ENCODE results near the gene ZNF764.

DNA sequence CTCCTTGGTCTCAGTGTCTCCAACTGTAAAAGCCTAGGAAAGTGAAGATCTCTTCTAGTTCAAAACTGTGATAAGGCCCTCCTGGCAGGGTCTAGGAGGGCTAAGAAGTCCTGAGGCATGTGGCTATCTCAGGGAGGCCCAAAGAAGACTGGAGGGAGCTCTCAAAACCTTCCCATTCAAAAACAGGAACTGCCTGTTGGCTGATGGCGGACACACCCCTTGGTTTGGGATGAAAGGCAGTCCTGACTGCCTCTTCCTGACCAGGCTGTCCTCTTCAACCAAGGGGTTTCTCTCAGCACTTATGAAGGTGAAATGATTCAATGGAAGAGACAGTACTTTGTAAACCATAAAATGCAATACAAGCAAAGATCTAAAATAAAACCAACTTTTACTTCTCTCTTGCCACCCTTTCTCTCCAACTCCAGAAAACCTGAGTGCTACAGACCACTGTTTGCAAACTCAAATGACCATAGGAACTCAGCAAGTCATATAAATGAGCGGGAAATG lies 4.7 kb downstream of the ZNF764 start:
- TF ChIP-seq EP300 (IDR thresholded peaks at IDR 0.05; ENCODE audit: low read depth) (no peak), POLR2A (IDR thresholded peaks at IDR 0.05) (no peak), POLR2AphosphoS5 (IDR thresholded peaks at IDR 0.05) (no peak)
- TF ChIP-seq, protein P1, sequence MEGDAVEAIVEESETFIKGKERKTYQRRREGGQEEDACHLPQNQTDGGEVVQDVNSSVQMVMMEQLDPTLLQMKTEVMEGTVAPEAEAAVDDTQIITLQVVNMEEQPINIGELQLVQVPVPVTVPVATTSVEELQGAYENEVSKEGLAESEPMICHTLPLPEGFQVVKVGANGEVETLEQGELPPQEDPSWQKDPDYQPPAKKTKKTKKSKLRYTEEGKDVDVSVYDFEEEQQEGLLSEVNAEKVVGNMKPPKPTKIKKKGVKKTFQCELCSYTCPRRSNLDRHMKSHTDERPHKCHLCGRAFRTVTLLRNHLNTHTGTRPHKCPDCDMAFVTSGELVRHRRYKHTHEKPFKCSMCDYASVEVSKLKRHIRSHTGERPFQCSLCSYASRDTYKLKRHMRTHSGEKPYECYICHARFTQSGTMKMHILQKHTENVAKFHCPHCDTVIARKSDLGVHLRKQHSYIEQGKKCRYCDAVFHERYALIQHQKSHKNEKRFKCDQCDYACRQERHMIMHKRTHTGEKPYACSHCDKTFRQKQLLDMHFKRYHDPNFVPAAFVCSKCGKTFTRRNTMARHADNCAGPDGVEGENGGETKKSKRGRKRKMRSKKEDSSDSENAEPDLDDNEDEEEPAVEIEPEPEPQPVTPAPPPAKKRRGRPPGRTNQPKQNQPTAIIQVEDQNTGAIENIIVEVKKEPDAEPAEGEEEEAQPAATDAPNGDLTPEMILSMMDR (IDR thresholded peaks at IDR 0.05) = no peak

All from transverse colon (tissue), 4 donors.